Activated CD8-positive, alpha-beta T cell treated with anti-CD3 and anti-CD28 coated beads, Interleukin-2, amount 10 ng/mL, durations not matched to agents 7 days and 5 days (primary cell): ENCODE results near the gene RIMBP2. TPM values are rescaled to one million over a fixed set of nuclear protein-coding genes. Genes with fewer than 3 reads are reported as not detected.
"Not testable (repeated sequence)": the region's sequence is repeated elsewhere in the genome, so short reads cannot be mapped to it uniquely, and the experiment has no call there.

Experiments used
- ATAC-seq: fragments of 150-1000 bp; cut with Tn5 transposase; one replicate; pipeline ENCODE4 v1.10.0; 2021; ENCODE audit warnings: moderate library complexity
- CTCF ChIA-PET: fragments of 350-600 bp; sonication (Branson Sonifier 250); formaldehyde crosslinking; loops from one replicate; lab custom pipeline; 2021; ENCODE audit warnings: antibody characterized with exemption; lab: Charles Lee
- POLR2A ChIA-PET: fragments of 350-600 bp; sonication (Branson Sonifier 250); formaldehyde crosslinking; loops from one replicate; lab custom pipeline; 2021; ENCODE audit warnings: antibody characterized with exemption; lab: Charles Lee
- DNase-seq: peaks from one replicate; pipeline ENCODE4 v3.0.0-alpha.2; 2020
- H3K27ac Mint-ChIP-seq: one replicate; pipeline ENCODE4 v1.8.0; 2021; ENCODE audit warnings: mild to moderate bottlenecking, mixed read lengths
- H3K27me3 Mint-ChIP-seq: one replicate; pipeline ENCODE4 v1.8.0; 2021; ENCODE audit warnings: low read depth, mixed read lengths
- H3K36me3 Mint-ChIP-seq: one replicate; pipeline ENCODE4 v1.8.0; 2021; ENCODE audit warnings: low read depth, mixed read lengths
- H3K4me1 Mint-ChIP-seq: one replicate; pipeline ENCODE4 v1.8.0; 2021; ENCODE audit warnings: low read depth, mixed read lengths
- H3K4me3 Mint-ChIP-seq: one replicate; pipeline ENCODE4 v1.8.0; 2021; ENCODE audit warnings: mild to moderate bottlenecking, mixed read lengths
- H3K9me3 Mint-ChIP-seq: one replicate; pipeline ENCODE4 v1.8.0; 2022; ENCODE audit warnings: mixed read lengths; ENCODE audit not compliant: insufficient read depth
- total RNA-seq, 2 experiments: library from RNA; stranded (reverse); gene quantifications; one replicate each; pipeline ENCODE4 v1.2.3, GENCODE V29; 2021

RIMBP2 gene
- total RNA-seq, 2 experiments from 2014 or later = not detected

GRCh38 chr12:130747867-130748740, 32.0 kb upstream of the RIMBP2 start:
- Mint-ChIP-seq H3K27me3 (no peaks in the 10 kb centered on the region), H3K36me3 (no peaks in the 10 kb centered on the region), H3K4me1 (no peaks in the 10 kb centered on the region), H3K4me3 (no peak overlapping the region), H3K9me3 (no peaks in the 10 kb centered on the region), H3K27ac (no peak overlapping the region)
- DNase-seq = peak; percentile 82
- peak; percentile 88 for ATAC-seq
- POLR2A ChIA-PET = no interaction called here
- CTCF ChIA-PET = interaction anchor here (0.7 to 2.0 kb wide), 12 partner anchors 9 to 706 kb away, joined by 3 to 7 read pairs (median 4); no protein-coding TSS in a partner anchor

- no peak overlapping the region for H3K4me3 Mint-ChIP-seq
- ChIA-PET CTCF (interaction anchor here (2.0 kb wide), 1 partner anchor 71 kb away, joined by 7 read pairs; no protein-coding TSS in a partner anchor), POLR2A (no interaction called here)
- H3K27me3 Mint-ChIP-seq = no peaks in the 10 kb centered on the region
- ATAC-seq = no peak
- H3K9me3 Mint-ChIP-seq = no peaks in the 10 kb centered on the region
- H3K36me3 Mint-ChIP-seq = no peaks in the 10 kb centered on the region
- no peaks in the 10 kb centered on the region for H3K4me1 Mint-ChIP-seq
- H3K27ac Mint-ChIP-seq = no peak overlapping the region
- DNase-seq = no peak
Measured at GRCh38 chr12:130746546-130746945, 30.4 kb upstream of the RIMBP2 start.

GRCh38 chr12:130745921-130746320, 29.8 kb upstream of the RIMBP2 start:
- ChIA-PET POLR2A (no interaction called here), CTCF (no interaction called here)
- no peaks in the 10 kb centered on the region for H3K9me3 Mint-ChIP-seq
- H3K4me3 Mint-ChIP-seq = no peak overlapping the region
- no peak for DNase-seq
- H3K27me3 Mint-ChIP-seq = no peaks in the 10 kb centered on the region
- no peaks in the 10 kb centered on the region for H3K36me3 Mint-ChIP-seq
- no peaks in the 10 kb centered on the region for H3K4me1 Mint-ChIP-seq
- H3K27ac Mint-ChIP-seq = no peak overlapping the region
- no peak for ATAC-seq

GRCh38 chr12:130744274-130744673, 28.2 kb upstream of the RIMBP2 start:
- H3K27me3 Mint-ChIP-seq = no peaks in the 10 kb centered on the region
- ChIA-PET POLR2A (no interaction called here), CTCF (interaction anchor here (0.6 kb wide), 1 partner anchor 17 kb away, joined by 3 read pairs; no protein-coding TSS in a partner anchor)
- H3K36me3 Mint-ChIP-seq = no peaks in the 10 kb centered on the region
- H3K4me1 Mint-ChIP-seq = no peaks in the 10 kb centered on the region
- ATAC-seq (no peak), DNase-seq (no peak)
- no peak overlapping the region for H3K4me3 Mint-ChIP-seq
- H3K9me3 Mint-ChIP-seq = no peaks in the 10 kb centered on the region
- no peak overlapping the region for H3K27ac Mint-ChIP-seq

- no peak overlapping the region for H3K4me3 Mint-ChIP-seq
- H3K4me1 Mint-ChIP-seq = no peaks in the 10 kb centered on the region
- no peaks in the 10 kb centered on the region for H3K27me3 Mint-ChIP-seq
- H3K36me3 Mint-ChIP-seq = no peaks in the 10 kb centered on the region
- H3K27ac Mint-ChIP-seq = no peak overlapping the region
- no peak for ATAC-seq
- ChIA-PET POLR2A (no interaction called here), CTCF (interaction anchor here (0.6 kb wide), 1 partner anchor 18 kb away, joined by 3 read pairs; no protein-coding TSS in a partner anchor)
- DNase-seq = no peak
- H3K9me3 Mint-ChIP-seq = no peaks in the 10 kb centered on the region
Measured at GRCh38 chr12:130743606-130744005, 27.5 kb upstream of the RIMBP2 start.

GRCh38 chr12:130743176-130743575, 27.1 kb upstream of the RIMBP2 start:
- no peak for ATAC-seq
- Mint-ChIP-seq H3K27me3 (no peaks in the 10 kb centered on the region), H3K4me3 (no peak overlapping the region), H3K36me3 (no peaks in the 10 kb centered on the region), H3K4me1 (no peaks in the 10 kb centered on the region), H3K27ac (no peak overlapping the region), H3K9me3 (no peaks in the 10 kb centered on the region)
- CTCF ChIA-PET = no interaction called here
- DNase-seq = no peak
- POLR2A ChIA-PET = no interaction called here

- H3K36me3 Mint-ChIP-seq = no peaks in the 10 kb centered on the region
- no peaks in the 10 kb centered on the region for H3K9me3 Mint-ChIP-seq
- no peaks in the 10 kb centered on the region for H3K4me1 Mint-ChIP-seq
- ChIA-PET CTCF (no interaction called here), POLR2A (no interaction called here)
- no peak overlapping the region for H3K4me3 Mint-ChIP-seq
- no peaks in the 10 kb centered on the region for H3K27me3 Mint-ChIP-seq
- DNase-seq (no peak), ATAC-seq (no peak)
- no peak overlapping the region for H3K27ac Mint-ChIP-seq
Measured at GRCh38 chr12:130742716-130743115, 26.6 kb upstream of the RIMBP2 start.

GRCh38 chr12:130742112-130742511, 26.0 kb upstream of the RIMBP2 start:
- ChIA-PET POLR2A (no interaction called here), CTCF (no interaction called here)
- Mint-ChIP-seq H3K27ac (no peak overlapping the region), H3K9me3 (no peaks in the 10 kb centered on the region), H3K4me3 (no peak overlapping the region), H3K36me3 (no peaks in the 10 kb centered on the region), H3K4me1 (no peaks in the 10 kb centered on the region), H3K27me3 (no peaks in the 10 kb centered on the region)
- DNase-seq (no peak), ATAC-seq (no peak)

- H3K4me1 Mint-ChIP-seq = no peaks in the 10 kb centered on the region
- ATAC-seq (no peak), DNase-seq (no peak)
- H3K27ac Mint-ChIP-seq = no peak overlapping the region
- H3K9me3 Mint-ChIP-seq = no peaks in the 10 kb centered on the region
- H3K36me3 Mint-ChIP-seq = no peaks in the 10 kb centered on the region
- POLR2A ChIA-PET = no interaction called here
- no peak overlapping the region for H3K4me3 Mint-ChIP-seq
- CTCF ChIA-PET = interaction anchor here (0.9 kb wide), 1 partner anchor 8 kb away, joined by 3 read pairs; no protein-coding TSS in a partner anchor
- no peaks in the 10 kb centered on the region for H3K27me3 Mint-ChIP-seq
Measured at GRCh38 chr12:130739571-130739970, 23.5 kb upstream of the RIMBP2 start.

- ATAC-seq, H3K36me3 Mint-ChIP-seq, H3K27me3 Mint-ChIP-seq, H3K27ac Mint-ChIP-seq, H3K9me3 Mint-ChIP-seq, H3K4me1 Mint-ChIP-seq, H3K4me3 Mint-ChIP-seq, POLR2A ChIA-PET, DNase-seq: not testable (repeated sequence)
- CTCF ChIA-PET = interaction anchor here (0.9 kb wide), 1 partner anchor 9 kb away, joined by 3 read pairs; no protein-coding TSS in a partner anchor
Measured at GRCh38 chr12:130738403-130738802, 22.3 kb upstream of the RIMBP2 start.

- no peaks in the 10 kb centered on the region for H3K4me1 Mint-ChIP-seq
- H3K4me3 Mint-ChIP-seq = no peak overlapping the region
- ATAC-seq (no peak), DNase-seq (no peak)
- H3K36me3 Mint-ChIP-seq = no peaks in the 10 kb centered on the region
- CTCF ChIA-PET = no interaction called here
- H3K27me3 Mint-ChIP-seq = no peaks in the 10 kb centered on the region
- POLR2A ChIA-PET = no interaction called here
- no peaks in the 10 kb centered on the region for H3K9me3 Mint-ChIP-seq
- H3K27ac Mint-ChIP-seq = no peak overlapping the region
Measured at GRCh38 chr12:130737731-130738130, 21.6 kb upstream of the RIMBP2 start.

GRCh38 chr12:130729344-130729743, 13.2 kb upstream of the RIMBP2 start:
- no peak overlapping the region for H3K4me3 Mint-ChIP-seq
- peaks cover 7% of the 10 kb centered on the region for H3K9me3 Mint-ChIP-seq
- no peak overlapping the region for H3K27ac Mint-ChIP-seq
- no peak for ATAC-seq
- H3K27me3 Mint-ChIP-seq = no peaks in the 10 kb centered on the region
- no peak for DNase-seq
- no peaks in the 10 kb centered on the region for H3K36me3 Mint-ChIP-seq
- ChIA-PET CTCF (no interaction called here), POLR2A (no interaction called here)
- H3K4me1 Mint-ChIP-seq = no peaks in the 10 kb centered on the region
